Gastroesophageal sphincter (tissue), 3 donors: ENCODE data around the gene SLC16A11.

Experiments
- CTCF ChIP-seq, 4 experiments: fragments of 200-600 bp in 2 of 4; fragments of 450-650 bp in 2 of 4; sonication (generic) in 1 of 4; IDR thresholded peaks; one replicate each; pipeline ENCODE4 v1.5.1; 2017 to 2019; ENCODE audit warnings: antibody characterized with exemption in 4 of 4, mild to moderate bottlenecking in 2 of 4, moderate library complexity in 2 of 4
- POLR2A ChIP-seq, 2 donors: fragments of 450-650 bp; IDR thresholded peaks; one replicate each; pipeline ENCODE4 v1.6.1; 2017; ENCODE audit warnings: antibody characterized with exemption in 2 of 2, mild to moderate bottlenecking in 2 of 2, moderate library complexity in 1 of 2

- TF ChIP-seq CTCF (IDR thresholded peaks at IDR 0.05): no peak
- no peak for TF ChIP-seq POLR2A (IDR thresholded peaks at IDR 0.05)
These were observed 27.5 kb downstream of the SLC16A11 start for GRCh38 chr17:7016418-7016817.
